ENCODE results near the gene IGFBPL1.
"Not testable (repeated sequence)": the region's sequence is repeated elsewhere in the genome, so short reads cannot be mapped to it uniquely, and the experiment has no call there.

Gene IGFBPL1

GRCh38 chr9:38428062-38428461 lies 3.8 kb upstream of the IGFBPL1 start:
- FAIRE-seq = no peak

DNA sequence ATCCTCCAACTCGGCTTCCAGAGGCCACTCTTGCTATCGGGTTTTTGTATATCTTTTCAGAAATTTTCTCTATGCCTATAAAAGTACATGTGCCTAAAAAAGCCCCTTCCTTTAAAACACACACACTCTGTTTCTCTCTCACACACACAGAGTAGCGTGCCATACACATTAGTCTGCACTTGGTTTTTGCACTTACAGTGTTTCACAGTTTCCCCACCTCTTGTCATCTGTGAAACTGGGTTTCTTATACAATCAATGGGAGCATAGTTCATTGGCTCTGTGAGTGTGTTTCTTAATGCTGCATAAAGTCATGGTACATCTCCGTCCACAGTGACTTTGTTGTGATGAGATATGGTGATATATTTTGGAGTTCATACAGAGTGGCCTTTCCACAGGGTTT lies 664 bp upstream of the IGFBPL1 start:
- no peak for FAIRE-seq

- FAIRE-seq = no peak
Observed at GRCh38 chr9:38423273-38423972, 831 bp downstream of the IGFBPL1 start.

DNA sequence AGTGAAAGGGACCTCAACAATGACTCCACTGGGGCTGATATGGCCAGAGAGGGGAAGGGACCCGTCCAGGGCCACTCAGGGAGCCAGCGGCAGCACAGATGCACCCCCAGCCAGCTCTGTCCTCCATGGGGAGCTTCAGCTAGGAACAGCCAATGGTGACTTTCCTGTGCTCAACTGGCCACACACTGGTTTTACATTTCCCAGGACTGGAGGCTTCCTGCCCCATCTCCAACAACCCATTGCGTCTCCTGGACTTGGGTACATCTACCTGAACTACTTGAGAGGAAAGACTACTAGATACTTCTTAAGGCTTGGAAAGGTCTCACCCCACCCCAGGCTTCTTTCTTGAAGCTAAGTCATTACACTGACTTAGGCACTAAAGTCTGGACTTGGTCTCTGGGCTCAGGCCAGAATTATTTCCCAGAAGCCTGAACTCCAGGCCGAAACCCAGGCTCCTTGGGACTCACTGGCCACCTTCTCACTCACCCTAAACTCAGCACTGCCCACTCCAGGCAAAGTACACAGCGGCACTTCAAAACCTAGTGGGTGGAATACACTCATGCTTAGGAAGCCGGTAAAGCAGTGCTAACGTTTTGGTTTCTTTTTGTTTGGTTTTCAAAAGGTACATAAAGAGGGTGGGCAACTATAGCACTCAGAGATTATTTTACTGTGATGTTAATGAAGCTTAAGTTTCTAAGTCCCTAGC lies 1.5 kb downstream of the IGFBPL1 start:
- no peak for FAIRE-seq

DNA sequence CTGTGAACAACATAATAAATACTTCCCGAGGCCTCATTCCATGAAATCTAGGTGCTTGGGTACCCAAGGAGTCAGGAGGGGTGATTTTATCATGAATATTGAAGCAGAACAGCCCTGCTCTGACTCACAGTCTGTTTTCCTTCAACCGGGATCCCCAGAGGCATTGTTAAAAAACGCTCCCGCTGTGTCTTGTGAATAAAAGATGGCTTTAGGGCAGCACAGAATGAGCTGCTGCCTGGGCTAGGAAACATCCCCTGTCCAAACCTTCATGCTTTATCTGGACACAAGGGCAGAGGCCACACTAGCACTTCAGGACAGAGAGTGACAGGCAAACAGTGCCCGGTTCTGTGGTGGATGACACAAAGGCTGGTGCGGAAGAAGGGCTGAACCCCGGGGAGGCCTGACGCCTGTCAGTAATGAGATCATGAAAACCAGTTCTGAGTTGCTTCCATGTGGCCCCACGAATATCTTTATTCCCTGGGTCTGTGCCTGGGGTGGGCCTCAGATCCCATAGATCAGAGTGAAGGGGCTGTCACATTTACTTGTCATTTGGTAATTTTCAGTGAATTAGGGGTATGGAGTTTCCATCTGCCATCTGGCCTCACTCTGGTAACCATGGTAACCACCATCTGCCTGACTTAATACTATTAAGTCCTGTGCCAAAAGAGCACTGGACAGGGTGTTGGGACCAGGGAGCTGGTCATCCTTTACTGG lies 2.6 kb downstream of the IGFBPL1 start:
- no peak for FAIRE-seq

DNA sequence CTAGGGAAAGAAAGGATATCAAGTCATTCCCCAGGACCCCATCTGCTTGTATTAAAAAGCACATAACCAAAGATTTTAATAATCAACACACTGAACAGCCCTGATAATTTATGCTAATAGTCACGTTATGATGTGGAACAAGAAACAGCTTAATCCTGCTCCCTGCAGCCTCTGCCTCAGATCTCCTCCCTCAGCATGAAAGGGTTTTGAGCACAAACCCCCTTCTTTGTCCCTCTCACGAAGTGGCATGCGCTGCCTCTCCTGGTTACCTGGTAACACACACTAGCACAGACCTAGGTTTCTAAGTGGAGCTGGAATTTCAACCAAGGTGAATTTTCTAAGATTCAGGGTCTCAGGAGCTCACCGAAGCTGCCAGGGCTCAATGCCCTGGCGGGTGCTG lies 5.1 kb downstream of the IGFBPL1 start:
- FAIRE-seq = no peak

GRCh38 chr9:38418366-38418765 lies 5.9 kb downstream of the IGFBPL1 start:
- no peak for FAIRE-seq

- FAIRE-seq = no peak
Observed at GRCh38 chr9:38417003-38417945, 7.0 kb downstream of the IGFBPL1 start.

- FAIRE-seq = no peak
Observed at GRCh38 chr9:38416461-38416860, 7.8 kb downstream of the IGFBPL1 start.

GRCh38 chr9:38415856-38416255 lies 8.4 kb downstream of the IGFBPL1 start:
- no peak for FAIRE-seq

GRCh38 chr9:38414040-38414723 lies 10.1 kb downstream of the IGFBPL1 start:
- no peak for FAIRE-seq

GRCh38 chr9:38413283-38413682 lies 11.0 kb downstream of the IGFBPL1 start:
- FAIRE-seq = no peak

DNA sequence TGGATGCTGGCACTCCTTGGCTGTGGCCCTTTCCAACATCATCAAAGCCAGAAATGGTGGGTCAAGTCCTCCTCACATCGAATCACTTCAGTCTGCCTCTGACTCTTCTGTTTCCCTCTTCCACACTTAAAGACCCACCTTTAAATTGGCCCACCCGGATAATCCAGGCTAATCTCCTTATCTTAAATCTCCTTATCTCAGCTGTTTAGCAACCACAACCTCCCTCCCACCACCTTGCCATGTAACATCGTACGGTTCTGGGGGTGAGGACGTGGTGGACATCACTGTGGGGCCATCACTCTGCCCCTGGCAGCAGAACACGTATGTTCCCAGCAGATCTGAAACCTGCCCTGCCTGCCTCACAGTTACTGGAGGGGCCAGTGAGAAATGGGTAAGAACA lies 11.5 kb downstream of the IGFBPL1 start:
- FAIRE-seq = no peak

GRCh38 chr9:38408719-38409118 lies 15.5 kb downstream of the IGFBPL1 start:
- FAIRE-seq = no peak

GRCh38 chr9:38406476-38407186 lies 17.6 kb downstream of the IGFBPL1 start:
- FAIRE-seq = no peak

DNA sequence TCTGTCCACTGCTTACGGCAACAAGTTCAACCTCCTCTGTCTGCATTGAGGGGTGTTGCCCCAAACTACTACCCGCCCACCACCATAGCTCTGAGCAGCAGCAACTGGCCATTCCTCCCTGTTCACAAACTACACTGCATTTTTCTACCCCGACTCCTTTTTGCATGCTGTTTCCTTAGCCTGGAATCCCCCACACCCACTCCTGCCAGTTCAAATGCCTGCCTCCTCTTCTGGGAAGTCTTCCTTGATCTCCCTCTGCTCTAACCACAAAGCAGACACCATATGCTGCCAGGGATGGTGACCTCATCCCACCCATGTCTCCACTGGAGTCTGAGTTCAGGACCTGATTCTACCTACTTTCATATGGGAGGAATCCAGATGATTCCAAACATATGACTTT lies 18.5 kb downstream of the IGFBPL1 start:
- no peak for FAIRE-seq

GRCh38 chr9:38404314-38404713 lies 19.9 kb downstream of the IGFBPL1 start:
- no peak for FAIRE-seq

DNA sequence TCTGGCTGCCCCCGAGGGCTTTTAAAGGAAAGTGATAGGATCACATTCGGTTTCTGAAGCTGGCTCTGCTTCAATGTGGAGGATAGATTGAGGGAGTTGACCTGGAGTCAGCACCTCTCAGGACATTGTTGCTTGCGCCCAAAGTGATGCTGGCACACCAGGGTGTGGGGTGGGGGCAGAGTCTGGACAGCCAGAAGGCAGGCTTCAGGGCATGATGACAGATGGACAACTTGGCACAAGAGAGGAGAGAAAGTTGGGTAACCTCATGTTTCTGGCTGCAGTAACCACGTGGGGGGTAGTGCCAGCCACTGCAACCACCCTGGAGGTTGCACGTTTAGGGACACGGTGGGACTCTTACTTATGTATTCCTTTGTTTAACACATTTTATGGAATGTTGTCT lies 22.3 kb downstream of the IGFBPL1 start:
- no peak for FAIRE-seq

- FAIRE-seq = not testable (repeated sequence)
Observed at GRCh38 chr9:38399191-38399590, 25.1 kb downstream of the IGFBPL1 start.

DNA sequence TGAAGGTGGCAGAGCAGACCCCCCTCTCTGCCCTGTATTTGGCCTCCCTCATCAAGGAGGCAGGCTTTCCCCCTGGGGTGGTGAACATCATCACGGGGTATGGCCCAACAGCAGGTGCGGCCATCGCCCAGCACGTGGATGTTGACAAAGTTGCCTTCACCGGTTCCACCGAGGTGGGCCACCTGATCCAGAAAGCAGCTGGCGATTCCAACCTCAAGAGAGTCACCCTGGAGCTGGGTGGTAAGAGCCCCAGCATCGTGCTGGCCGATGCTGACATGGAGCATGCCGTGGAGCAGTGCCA lies 27.9 kb downstream of the IGFBPL1 start:
- FAIRE-seq = no peak

DNA sequence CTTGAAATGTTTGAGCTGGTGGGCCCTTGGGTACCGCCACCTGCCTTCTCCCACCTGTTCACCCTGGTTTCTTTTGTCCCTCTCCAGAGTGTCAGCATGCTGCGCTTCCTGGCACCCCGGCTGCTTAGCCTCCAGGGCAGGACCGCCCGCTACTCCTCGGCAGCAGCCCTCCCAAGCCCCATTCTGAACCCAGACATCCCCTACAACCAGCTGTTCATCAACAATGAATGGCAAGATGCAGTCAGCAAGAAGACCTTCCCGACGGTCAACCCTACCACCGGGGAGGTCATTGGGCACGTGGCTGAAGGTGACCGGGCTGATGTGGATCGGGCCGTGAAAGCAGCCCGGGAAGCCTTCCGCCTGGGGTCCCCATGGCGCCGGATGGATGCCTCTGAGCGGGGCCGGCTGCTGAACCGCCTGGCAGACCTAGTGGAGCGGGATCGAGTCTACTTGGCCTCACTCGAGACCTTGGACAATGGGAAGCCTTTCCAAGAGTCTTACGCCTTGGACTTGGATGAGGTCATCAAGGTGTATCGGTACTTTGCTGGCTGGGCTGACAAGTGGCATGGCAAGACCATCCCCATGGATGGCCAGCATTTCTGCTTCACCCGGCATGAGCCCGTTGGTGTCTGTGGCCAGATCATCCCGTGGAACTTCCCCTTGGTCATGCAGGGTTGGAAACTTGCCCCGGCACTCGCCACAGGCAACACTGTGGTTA lies 28.4 kb downstream of the IGFBPL1 start:
- FAIRE-seq = no peak
